Parathyroid adenoma (tissue), 2 donors: ENCODE results near the gene STX18.
A peak's percentile ranks its signal among the peaks of the same experiment; 100 is the strongest.
"Not testable (repeated sequence)": the region's sequence is repeated elsewhere in the genome, so short reads cannot be mapped to it uniquely, and the experiment has no call there.

Experiments
- H2AFZ ChIP-seq: fragments of 300-600 bp; sonication (generic); one replicate; pipeline ENCODE4 v1.7.0; 2017; ENCODE audit warnings: antibody characterized with exemption, mild to moderate bottlenecking
- H3K27ac ChIP-seq: fragments of 300-600 bp; sonication (generic); one replicate; pipeline ENCODE4 v1.7.0; 2017
- H3K27me3 ChIP-seq: fragments of 300-600 bp; sonication (generic); one replicate; pipeline ENCODE4 v1.7.0; 2017; ENCODE audit warnings: low read length; ENCODE audit not compliant: control insufficient read depth, insufficient read depth
- H3K36me3 ChIP-seq: fragments of 300-600 bp; sonication (generic); one replicate; pipeline ENCODE4 v1.7.0; 2017; ENCODE audit warnings: low read length; ENCODE audit not compliant: control insufficient read depth, insufficient read depth
- H3K4me1 ChIP-seq: fragments of 300-600 bp; sonication (generic); one replicate; pipeline ENCODE4 v1.7.0; 2017; ENCODE audit warnings: control low read depth
- H3K4me2 ChIP-seq: fragments of 300-600 bp; sonication (generic); one replicate; pipeline ENCODE4 v1.7.0; 2017; ENCODE audit warnings: low read length
- H3K4me3 ChIP-seq: fragments of 300-600 bp; sonication (generic); one replicate; pipeline ENCODE4 v1.7.0; 2017; ENCODE audit warnings: low read depth, low read length
- H3K79me2 ChIP-seq: fragments of 300-600 bp; sonication (generic); one replicate; pipeline ENCODE4 v1.7.0; 2017; ENCODE audit warnings: control low read depth
- H3K9ac ChIP-seq: fragments of 300-600 bp; sonication (generic); one replicate; pipeline ENCODE4 v1.7.0; 2017; ENCODE audit warnings: mild to moderate bottlenecking
- H3K9me3 ChIP-seq: fragments of 300-600 bp; sonication (generic); one replicate; pipeline ENCODE4 v1.7.0; 2017; ENCODE audit warnings: low read length; ENCODE audit not compliant: control insufficient read depth
- TF ChIP-seq, protein P1 (sequence below): fragments of 300-600 bp; sonication (generic); IDR thresholded peaks from one replicate; pipeline ENCODE4 v1.7.0; 2017; ENCODE audit warnings: antibody characterized with exemption, mild to moderate bottlenecking
- donor health status: primary hyperparathyroidism.

STX18 gene

DNA sequence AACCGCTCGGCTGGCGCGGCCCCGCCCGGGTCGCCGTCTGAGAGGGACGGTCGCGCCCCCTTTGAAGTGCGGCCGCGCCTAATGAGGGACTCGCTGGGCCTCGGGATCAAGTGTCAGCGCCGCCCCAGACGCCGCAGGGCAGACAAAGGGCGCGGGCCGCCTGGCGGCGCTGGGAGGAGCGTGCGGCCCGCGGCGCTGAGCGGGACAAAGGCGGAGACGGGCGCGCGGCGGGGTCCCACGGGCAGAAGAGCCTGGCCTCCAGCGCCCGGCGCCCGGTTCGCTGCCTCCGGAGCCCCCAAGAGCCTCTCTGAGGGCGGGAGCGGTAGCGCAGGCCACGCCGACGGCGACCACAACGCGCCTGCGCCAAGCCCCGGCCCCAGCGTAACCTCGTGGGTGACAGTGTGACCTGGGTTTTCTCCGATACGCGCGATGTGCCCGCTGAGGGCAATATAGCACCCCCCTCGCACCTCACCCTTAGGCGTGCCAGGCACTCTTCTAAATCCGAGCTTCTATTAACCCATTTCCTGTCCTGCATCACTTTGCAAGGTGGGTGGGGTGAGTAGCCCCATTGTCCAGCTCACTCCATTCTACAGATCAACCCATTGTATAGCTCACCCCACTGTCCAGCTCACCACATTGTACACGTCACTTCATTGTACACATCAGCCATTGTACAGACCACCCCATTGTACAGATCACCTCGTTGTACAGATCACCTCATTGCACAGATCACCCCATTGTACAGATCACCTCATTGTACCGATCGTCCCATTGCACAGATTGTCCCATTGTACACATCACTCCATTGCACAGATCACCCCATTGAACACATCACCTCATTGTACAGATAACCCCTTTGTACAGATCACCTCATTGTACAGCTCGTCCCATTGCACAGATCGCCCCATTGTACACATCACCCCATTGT, 33.7 kb upstream of the STX18 start:
- H3K27me3 ChIP-seq: no peaks in the 10 kb centered on the region
- TF ChIP-seq, protein P1, sequence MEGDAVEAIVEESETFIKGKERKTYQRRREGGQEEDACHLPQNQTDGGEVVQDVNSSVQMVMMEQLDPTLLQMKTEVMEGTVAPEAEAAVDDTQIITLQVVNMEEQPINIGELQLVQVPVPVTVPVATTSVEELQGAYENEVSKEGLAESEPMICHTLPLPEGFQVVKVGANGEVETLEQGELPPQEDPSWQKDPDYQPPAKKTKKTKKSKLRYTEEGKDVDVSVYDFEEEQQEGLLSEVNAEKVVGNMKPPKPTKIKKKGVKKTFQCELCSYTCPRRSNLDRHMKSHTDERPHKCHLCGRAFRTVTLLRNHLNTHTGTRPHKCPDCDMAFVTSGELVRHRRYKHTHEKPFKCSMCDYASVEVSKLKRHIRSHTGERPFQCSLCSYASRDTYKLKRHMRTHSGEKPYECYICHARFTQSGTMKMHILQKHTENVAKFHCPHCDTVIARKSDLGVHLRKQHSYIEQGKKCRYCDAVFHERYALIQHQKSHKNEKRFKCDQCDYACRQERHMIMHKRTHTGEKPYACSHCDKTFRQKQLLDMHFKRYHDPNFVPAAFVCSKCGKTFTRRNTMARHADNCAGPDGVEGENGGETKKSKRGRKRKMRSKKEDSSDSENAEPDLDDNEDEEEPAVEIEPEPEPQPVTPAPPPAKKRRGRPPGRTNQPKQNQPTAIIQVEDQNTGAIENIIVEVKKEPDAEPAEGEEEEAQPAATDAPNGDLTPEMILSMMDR: peak; percentile 28
- H3K9me3 ChIP-seq: no peaks in the 10 kb centered on the region
- H3K4me3 ChIP-seq: peak overlapping the region; percentile 59
- H3K27ac ChIP-seq: peak overlapping the region; percentile 44
- H3K79me2 ChIP-seq: no peaks in the 10 kb centered on the region
- H3K4me2 ChIP-seq: peak overlapping the region; percentile 37
- H3K9ac ChIP-seq: no peak overlapping the region
- H3K4me1 ChIP-seq: no peaks in the 10 kb centered on the region
- H3K36me3 ChIP-seq: no peaks in the 10 kb centered on the region
- peak overlapping the region; percentile 87 for H2AFZ ChIP-seq

DNA sequence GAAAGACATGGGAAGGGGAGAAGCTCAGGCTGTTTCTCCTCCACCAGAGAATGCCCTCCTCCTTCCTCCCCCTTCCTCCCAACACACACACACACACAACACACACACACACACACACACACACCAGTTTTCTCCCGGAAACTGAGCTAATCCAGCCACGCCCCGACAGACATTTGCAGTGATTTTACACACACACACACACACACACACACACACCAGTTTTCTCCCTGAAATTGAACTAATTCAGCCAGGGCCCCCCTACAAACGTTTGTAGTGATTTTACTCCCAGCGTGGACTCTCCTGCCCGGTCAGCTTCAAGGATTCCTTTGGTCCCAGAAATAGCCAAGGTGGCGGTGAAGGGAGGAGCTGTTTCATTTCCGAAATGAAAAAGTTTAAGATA, 32.9 kb upstream of the STX18 start:
- TF ChIP-seq, protein P1: no peak
- Histone ChIP-seq H3K36me3 (no peaks in the 10 kb centered on the region), H2AFZ (peak overlapping the region; percentile 87), H3K9me3 (no peaks in the 10 kb centered on the region), H3K27ac (peak overlapping the region; percentile 44), H3K4me2 (peak overlapping the region; percentile 37), H3K4me1 (no peaks in the 10 kb centered on the region), H3K27me3 (no peaks in the 10 kb centered on the region), H3K9ac (no peak overlapping the region), H3K79me2 (no peaks in the 10 kb centered on the region), H3K4me3 (peak overlapping the region; percentile 59)

DNA sequence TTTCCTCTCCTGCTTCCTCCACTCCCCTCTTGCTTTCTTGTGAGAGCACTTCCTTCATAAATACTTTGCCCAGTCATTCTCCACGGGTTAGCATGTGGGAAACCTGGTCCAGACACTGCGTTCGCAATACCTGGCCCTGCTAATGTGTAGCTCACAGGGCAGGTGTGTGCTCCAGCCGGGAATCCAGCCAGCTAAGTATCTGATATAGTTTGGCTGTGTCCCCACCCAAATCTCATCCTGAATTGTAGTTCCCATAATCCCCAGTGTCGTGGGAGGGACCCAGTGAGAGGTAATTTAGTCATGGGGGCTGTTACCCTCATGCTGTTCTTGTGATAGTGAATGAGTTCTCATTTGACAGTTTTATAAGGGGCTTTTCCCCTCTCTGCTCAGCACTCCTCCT, 32.2 kb upstream of the STX18 start:
- Histone ChIP-seq H3K36me3 (no peaks in the 10 kb centered on the region), H3K4me2 (no peak overlapping the region), H3K27ac (no peak overlapping the region), H3K4me1 (no peaks in the 10 kb centered on the region), H3K4me3 (no peak overlapping the region), H3K79me2 (no peaks in the 10 kb centered on the region), H2AFZ (no peak overlapping the region), H3K27me3 (no peaks in the 10 kb centered on the region), H3K9me3 (no peaks in the 10 kb centered on the region), H3K9ac (no peak overlapping the region)
- TF ChIP-seq, protein P1: no peak

DNA sequence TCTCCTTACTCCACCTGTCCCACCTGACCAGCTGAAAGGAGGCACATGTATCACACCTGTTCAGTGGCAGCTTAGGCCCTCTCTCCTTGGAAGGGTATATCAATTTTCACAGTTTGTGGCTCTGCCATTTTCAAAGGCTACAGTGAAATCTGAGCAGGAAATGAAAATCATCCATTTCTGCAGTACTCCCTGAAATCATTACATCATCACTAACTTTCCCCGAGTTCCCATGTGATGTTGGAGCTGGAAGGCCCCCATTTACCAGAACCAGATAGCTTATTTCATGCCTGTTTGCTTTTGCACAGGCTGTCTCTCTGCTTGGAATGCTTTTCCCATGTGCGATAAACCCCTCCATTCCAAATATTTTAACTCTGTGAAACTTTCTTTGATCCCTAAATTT, 31.0 kb upstream of the STX18 start:
- Histone ChIP-seq H3K9ac (no peak overlapping the region), H3K79me2 (no peaks in the 10 kb centered on the region), H3K9me3 (no peaks in the 10 kb centered on the region), H3K4me3 (no peak overlapping the region), H2AFZ (no peak overlapping the region), H3K4me1 (no peaks in the 10 kb centered on the region), H3K36me3 (no peaks in the 10 kb centered on the region), H3K27me3 (no peaks in the 10 kb centered on the region), H3K4me2 (no peak overlapping the region), H3K27ac (no peak overlapping the region)
- TF ChIP-seq, protein P1: no peak

DNA sequence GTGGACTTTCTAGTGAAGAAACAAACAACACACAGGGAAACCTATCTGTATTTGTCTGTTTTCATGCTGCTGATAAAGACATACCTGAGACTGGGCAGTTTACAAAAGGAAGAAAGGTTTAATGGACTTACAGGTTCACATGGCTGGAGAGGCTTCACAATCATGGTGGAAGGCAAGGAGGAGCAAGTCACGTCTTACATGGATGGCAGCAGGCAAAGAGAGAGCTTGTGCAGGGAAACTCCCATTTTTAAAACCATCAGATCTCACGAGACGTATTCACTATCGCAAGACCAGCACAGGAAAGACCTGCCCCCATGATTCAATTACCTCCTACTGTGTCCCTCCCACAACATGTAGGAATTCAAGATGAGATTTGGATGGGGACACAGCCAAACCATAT, 28.0 kb upstream of the STX18 start:
- H3K27ac ChIP-seq, H2AFZ ChIP-seq, H3K9me3 ChIP-seq: not testable (repeated sequence)

More for the DNA sequence above, 28.0 kb upstream of the STX18 start:
- not testable (repeated sequence) for H3K79me2 ChIP-seq, H3K9ac ChIP-seq, H3K4me3 ChIP-seq, H3K27me3 ChIP-seq, H3K4me1 ChIP-seq, H3K4me2 ChIP-seq, H3K36me3 ChIP-seq
